ENCODE results near the gene TECPR2.
"Not testable (repeated sequence)": the region's sequence is repeated elsewhere in the genome, so short reads cannot be mapped to it uniquely, and the experiment has no call there.

TECPR2 gene

GRCh38 chr14:102335163-102335562, 27.6 kb upstream of the TECPR2 start:
- no peak for DNase-seq

- DNase-seq = no peak
Measured at GRCh38 chr14:102338724-102339123, 24.0 kb upstream of the TECPR2 start.

GRCh38 chr14:102341566-102341965, 21.2 kb upstream of the TECPR2 start:
- DNase-seq = no peak

GRCh38 chr14:102342238-102342637, 20.5 kb upstream of the TECPR2 start:
- DNase-seq = no peak

- no peak for DNase-seq
Measured at GRCh38 chr14:102344084-102344483, 18.7 kb upstream of the TECPR2 start.

- DNase-seq = no peak
Measured at GRCh38 chr14:102344485-102344884, 18.3 kb upstream of the TECPR2 start.

- no peak for DNase-seq
Measured at GRCh38 chr14:102345232-102345631, 17.5 kb upstream of the TECPR2 start.

- no peak for DNase-seq
Measured at GRCh38 chr14:102346645-102347044, 16.1 kb upstream of the TECPR2 start.

- no peak for DNase-seq
Measured at GRCh38 chr14:102348376-102348775, 14.4 kb upstream of the TECPR2 start.

GRCh38 chr14:102351023-102351422, 11.7 kb upstream of the TECPR2 start:
- no peak for DNase-seq

GRCh38 chr14:102351593-102351992, 11.1 kb upstream of the TECPR2 start:
- DNase-seq = not testable (repeated sequence)

GRCh38 chr14:102352213-102352612, 10.5 kb upstream of the TECPR2 start:
- no peak for DNase-seq

- DNase-seq = no peak
Measured at GRCh38 chr14:102353126-102353619, 9.6 kb upstream of the TECPR2 start.

GRCh38 chr14:102356280-102356679, 6.5 kb upstream of the TECPR2 start:
- no peak for DNase-seq

- DNase-seq = no peak
Measured at GRCh38 chr14:102359341-102359740, 3.4 kb upstream of the TECPR2 start.

- no peak for DNase-seq
Measured at GRCh38 chr14:102360388-102360787, 2.4 kb upstream of the TECPR2 start.

- peak; percentile 51 for DNase-seq
Measured at GRCh38 chr14:102362084-102362483, 657 bp upstream of the TECPR2 start.

- DNase-seq = no peak
Measured at GRCh38 chr14:102363182-102363943, 622 bp downstream of the TECPR2 start.

- no peak for DNase-seq
Measured at GRCh38 chr14:102370305-102370809, 7.6 kb downstream of the TECPR2 start.

- no peak for DNase-seq
Measured at GRCh38 chr14:102371361-102371760, 8.6 kb downstream of the TECPR2 start.

- no peak for DNase-seq
Measured at GRCh38 chr14:102373110-102373509, 10.4 kb downstream of the TECPR2 start.

- no peak for DNase-seq
Measured at GRCh38 chr14:102374264-102374663, 11.5 kb downstream of the TECPR2 start.

- no peak for DNase-seq
Measured at GRCh38 chr14:102375119-102375518, 12.4 kb downstream of the TECPR2 start.

GRCh38 chr14:102377696-102378095, 15.0 kb downstream of the TECPR2 start:
- DNase-seq = no peak

- DNase-seq = no peak
Measured at GRCh38 chr14:102378830-102379229, 16.1 kb downstream of the TECPR2 start.
